ENCODE data around the gene CLCNKB. TPM values are rescaled to one million over a fixed set of nuclear protein-coding genes. Genes with fewer than 3 reads are reported as not detected.
"Not testable (repeated sequence)": the region's sequence is repeated elsewhere in the genome, so short reads cannot be mapped to it uniquely, and the experiment has no call there.

CLCNKB gene
- total RNA-seq, 1 donor = 0.36 TPM

DNA sequence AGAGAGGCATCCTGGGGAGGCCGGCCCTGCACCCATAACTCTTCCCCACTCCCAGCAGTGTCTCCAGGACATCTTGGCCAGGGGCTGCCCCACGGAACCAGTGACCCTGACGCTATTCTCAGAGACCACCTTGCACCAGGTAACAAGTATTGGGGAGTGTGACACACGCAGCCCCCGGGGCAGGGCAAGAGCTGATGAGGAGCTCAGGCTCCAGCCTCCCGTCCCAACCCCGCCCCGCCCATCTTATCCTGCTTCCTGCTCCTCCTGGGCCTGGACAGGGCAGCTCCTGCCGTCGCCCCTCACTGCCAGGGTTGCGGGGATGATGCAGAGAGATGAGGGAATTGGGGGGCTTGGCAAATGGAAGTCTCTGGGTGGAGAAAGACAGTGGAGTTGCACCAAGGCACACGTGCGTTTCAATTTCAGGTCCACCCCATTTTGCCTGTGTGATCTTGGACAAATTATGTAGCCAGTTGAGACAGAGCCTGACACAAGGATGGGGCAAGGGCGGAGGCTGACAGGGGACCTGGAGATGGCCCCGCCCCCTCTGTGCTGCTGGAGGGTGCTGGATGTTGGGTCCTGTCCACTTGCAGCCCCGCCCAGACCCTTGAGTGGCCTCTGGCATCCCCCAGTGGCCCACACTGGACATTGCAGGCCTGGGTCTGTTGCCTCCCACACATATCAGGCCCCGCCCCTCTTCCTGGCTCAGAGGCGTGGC, 11.0 kb upstream of the CLCNKB start:
- H3K4me1 ChIP-seq (ENCODE audit: insufficient read depth, low read length) = no peaks in the 10 kb centered on the region
- no peak overlapping the region for H3K27ac ChIP-seq (ENCODE audit: low read depth, low read length)
- no peaks in the 10 kb centered on the region for H3K9me3 ChIP-seq (ENCODE audit: low read depth, low read length)
- no peaks in the 10 kb centered on the region for H3K79me2 ChIP-seq (ENCODE audit: insufficient read depth, low read length)
- H3K27me3 ChIP-seq (ENCODE audit: insufficient read depth, low read length) = no peaks in the 10 kb centered on the region
- H4K20me1 ChIP-seq (ENCODE audit: insufficient read depth, low read length) = no peaks in the 10 kb centered on the region
- H2AFZ ChIP-seq (ENCODE audit: low read length) = peak overlapping the region; percentile 35
- H3K4me2 ChIP-seq (ENCODE audit: insufficient read depth, low read length) = no peak overlapping the region
- TF ChIP-seq, protein P1, sequence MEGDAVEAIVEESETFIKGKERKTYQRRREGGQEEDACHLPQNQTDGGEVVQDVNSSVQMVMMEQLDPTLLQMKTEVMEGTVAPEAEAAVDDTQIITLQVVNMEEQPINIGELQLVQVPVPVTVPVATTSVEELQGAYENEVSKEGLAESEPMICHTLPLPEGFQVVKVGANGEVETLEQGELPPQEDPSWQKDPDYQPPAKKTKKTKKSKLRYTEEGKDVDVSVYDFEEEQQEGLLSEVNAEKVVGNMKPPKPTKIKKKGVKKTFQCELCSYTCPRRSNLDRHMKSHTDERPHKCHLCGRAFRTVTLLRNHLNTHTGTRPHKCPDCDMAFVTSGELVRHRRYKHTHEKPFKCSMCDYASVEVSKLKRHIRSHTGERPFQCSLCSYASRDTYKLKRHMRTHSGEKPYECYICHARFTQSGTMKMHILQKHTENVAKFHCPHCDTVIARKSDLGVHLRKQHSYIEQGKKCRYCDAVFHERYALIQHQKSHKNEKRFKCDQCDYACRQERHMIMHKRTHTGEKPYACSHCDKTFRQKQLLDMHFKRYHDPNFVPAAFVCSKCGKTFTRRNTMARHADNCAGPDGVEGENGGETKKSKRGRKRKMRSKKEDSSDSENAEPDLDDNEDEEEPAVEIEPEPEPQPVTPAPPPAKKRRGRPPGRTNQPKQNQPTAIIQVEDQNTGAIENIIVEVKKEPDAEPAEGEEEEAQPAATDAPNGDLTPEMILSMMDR (IDR thresholded peaks at IDR 0.05; ENCODE audit: extremely low read depth, low read depth, low read length) = peak; percentile 87
- no peaks in the 10 kb centered on the region for H3K36me3 ChIP-seq (ENCODE audit: insufficient read depth, low read length)
- peak; percentile 99 for DNase-seq (ENCODE audit: insufficient read length, low spot score, missing footprints)
- H3K4me3 ChIP-seq (ENCODE audit: insufficient read depth, low read length) = no peak overlapping the region

- H3K9me3 ChIP-seq (ENCODE audit: low read depth, low read length); H3K36me3 ChIP-seq (ENCODE audit: insufficient read depth, low read length); H2AFZ ChIP-seq (ENCODE audit: low read length); H3K79me2 ChIP-seq (ENCODE audit: insufficient read depth, low read length); H4K20me1 ChIP-seq (ENCODE audit: insufficient read depth, low read length); H3K4me2 ChIP-seq (ENCODE audit: insufficient read depth, low read length); H3K4me3 ChIP-seq (ENCODE audit: insufficient read depth, low read length); H3K27ac ChIP-seq (ENCODE audit: low read depth, low read length); H3K27me3 ChIP-seq (ENCODE audit: insufficient read depth, low read length); H3K4me1 ChIP-seq (ENCODE audit: insufficient read depth, low read length): not testable (repeated sequence)
- peak; percentile 45 for DNase-seq (ENCODE audit: insufficient read length, low spot score, missing footprints)
Observed at GRCh38 chr1:16033103-16033632, 10.4 kb upstream of the CLCNKB start.

GRCh38 chr1:16036461-16036860, 7.1 kb upstream of the CLCNKB start:
- not testable (repeated sequence) for H3K27ac ChIP-seq (ENCODE audit: low read depth, low read length); H3K4me1 ChIP-seq (ENCODE audit: insufficient read depth, low read length); H3K36me3 ChIP-seq (ENCODE audit: insufficient read depth, low read length)

GRCh38 chr1:16038620-16038912, 5.0 kb upstream of the CLCNKB start:
- TF ChIP-seq, protein P1 (IDR thresholded peaks at IDR 0.05; ENCODE audit: extremely low read depth, low read depth, low read length) = no peak

More at GRCh38 chr1:16036461-16036860, 7.1 kb upstream of the CLCNKB start:
- not testable (repeated sequence) for H3K4me2 ChIP-seq (ENCODE audit: insufficient read depth, low read length); H4K20me1 ChIP-seq (ENCODE audit: insufficient read depth, low read length); H3K4me3 ChIP-seq (ENCODE audit: insufficient read depth, low read length); H3K9me3 ChIP-seq (ENCODE audit: low read depth, low read length); H3K79me2 ChIP-seq (ENCODE audit: insufficient read depth, low read length); H3K27me3 ChIP-seq (ENCODE audit: insufficient read depth, low read length); H2AFZ ChIP-seq (ENCODE audit: low read length)
- peak; percentile 50 for DNase-seq (ENCODE audit: insufficient read length, low spot score, missing footprints)

GRCh38 chr1:16039871-16040270, 3.7 kb upstream of the CLCNKB start:
- H3K9me3 ChIP-seq (ENCODE audit: low read depth, low read length); H3K27me3 ChIP-seq (ENCODE audit: insufficient read depth, low read length); H3K4me1 ChIP-seq (ENCODE audit: insufficient read depth, low read length); H3K4me3 ChIP-seq (ENCODE audit: insufficient read depth, low read length); H4K20me1 ChIP-seq (ENCODE audit: insufficient read depth, low read length); H3K27ac ChIP-seq (ENCODE audit: low read depth, low read length); H2AFZ ChIP-seq (ENCODE audit: low read length); H3K79me2 ChIP-seq (ENCODE audit: insufficient read depth, low read length); H3K4me2 ChIP-seq (ENCODE audit: insufficient read depth, low read length); H3K36me3 ChIP-seq (ENCODE audit: insufficient read depth, low read length): not testable (repeated sequence)
- DNase-seq (ENCODE audit: insufficient read length, low spot score, missing footprints) = peak; percentile 50

More at GRCh38 chr1:16038620-16038912, 5.0 kb upstream of the CLCNKB start:
- H3K4me2 ChIP-seq (ENCODE audit: insufficient read depth, low read length) = no peak overlapping the region
- no peaks in the 10 kb centered on the region for H3K4me1 ChIP-seq (ENCODE audit: insufficient read depth, low read length)
- H4K20me1 ChIP-seq (ENCODE audit: insufficient read depth, low read length) = no peaks in the 10 kb centered on the region
- no peak overlapping the region for H3K4me3 ChIP-seq (ENCODE audit: insufficient read depth, low read length)
- no peak overlapping the region for H3K27ac ChIP-seq (ENCODE audit: low read depth, low read length)
- no peak overlapping the region for H2AFZ ChIP-seq (ENCODE audit: low read length)
- H3K36me3 ChIP-seq (ENCODE audit: insufficient read depth, low read length) = no peaks in the 10 kb centered on the region
- H3K79me2 ChIP-seq (ENCODE audit: insufficient read depth, low read length) = no peaks in the 10 kb centered on the region
- peak; percentile 93 for DNase-seq (ENCODE audit: insufficient read length, low spot score, missing footprints)
- no peaks in the 10 kb centered on the region for H3K9me3 ChIP-seq (ENCODE audit: low read depth, low read length)
- H3K27me3 ChIP-seq (ENCODE audit: insufficient read depth, low read length) = no peaks in the 10 kb centered on the region

Data from osteoblast (primary cell).